Measurements from ENCODE around the gene PTGFR. TPM values are rescaled to one million over a fixed set of nuclear protein-coding genes. Genes with fewer than 3 reads are reported as not detected.

The PTGFR gene
- total RNA-seq, 4 donors from 2014 or later: 10.8 to 61.4 (median 29.8) TPM

DNA sequence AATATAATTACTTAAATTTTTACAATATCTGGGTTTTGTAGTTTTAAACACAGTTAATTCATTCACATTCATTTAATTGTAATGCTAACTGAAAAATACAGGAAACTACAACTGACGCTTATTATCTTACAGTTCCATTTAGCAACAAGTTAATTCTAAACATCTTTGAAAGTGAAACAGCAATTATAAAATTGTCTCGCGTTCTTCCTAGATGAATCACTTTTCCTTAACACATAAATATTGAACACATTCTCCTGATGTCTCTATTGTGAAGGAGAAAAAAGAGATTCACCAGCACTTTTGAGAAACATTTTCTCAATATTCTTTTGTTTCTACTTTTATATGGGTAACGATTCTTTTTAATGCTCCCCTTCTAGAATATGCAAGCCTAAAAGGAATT lies 6.4 kb downstream of the PTGFR start:
- peak overlapping the region in 2 of 4 donors; percentile 44 to 48 for H3K27ac ChIP-seq
- no peak for DNase-seq (ENCODE audit: low spot score in 2 of 2)

DNA sequence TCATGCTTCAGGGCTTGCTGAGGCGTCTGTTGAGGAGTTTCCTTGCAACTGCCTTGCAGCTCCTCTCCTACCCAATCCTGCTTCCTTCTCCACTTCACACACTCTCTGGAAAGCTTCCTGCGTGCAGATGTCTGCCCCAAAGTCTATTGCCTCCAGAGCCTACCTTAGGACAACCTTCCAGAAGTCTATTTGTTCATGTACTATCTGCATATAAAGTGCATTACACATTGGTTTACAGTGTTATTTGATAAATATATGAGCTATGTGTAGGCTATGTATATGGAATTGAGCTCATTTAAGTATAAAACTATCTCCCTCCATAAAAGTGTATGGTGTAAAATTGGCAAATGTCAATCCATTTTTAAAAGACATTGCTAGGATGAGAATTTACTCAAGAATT lies 9.8 kb downstream of the PTGFR start:
- whole genome bisulfite sequencing, 2 donors: 69 to 76% methylated on average over 2 of the region's 2 CpGs
- no peak overlapping the region for H3K27ac ChIP-seq
- H3K36me3 ChIP-seq: no peaks in the 10 kb centered on the region
- DNase-seq (ENCODE audit: low spot score in 2 of 2): no peak
- H3K9me3 ChIP-seq: no peaks in the 10 kb centered on the region
- no peaks in the 10 kb centered on the region for H3K27me3 ChIP-seq
- TF ChIP-seq EP300 (IDR thresholded peaks at IDR 0.05): no peak
- TF ChIP-seq, protein P1, sequence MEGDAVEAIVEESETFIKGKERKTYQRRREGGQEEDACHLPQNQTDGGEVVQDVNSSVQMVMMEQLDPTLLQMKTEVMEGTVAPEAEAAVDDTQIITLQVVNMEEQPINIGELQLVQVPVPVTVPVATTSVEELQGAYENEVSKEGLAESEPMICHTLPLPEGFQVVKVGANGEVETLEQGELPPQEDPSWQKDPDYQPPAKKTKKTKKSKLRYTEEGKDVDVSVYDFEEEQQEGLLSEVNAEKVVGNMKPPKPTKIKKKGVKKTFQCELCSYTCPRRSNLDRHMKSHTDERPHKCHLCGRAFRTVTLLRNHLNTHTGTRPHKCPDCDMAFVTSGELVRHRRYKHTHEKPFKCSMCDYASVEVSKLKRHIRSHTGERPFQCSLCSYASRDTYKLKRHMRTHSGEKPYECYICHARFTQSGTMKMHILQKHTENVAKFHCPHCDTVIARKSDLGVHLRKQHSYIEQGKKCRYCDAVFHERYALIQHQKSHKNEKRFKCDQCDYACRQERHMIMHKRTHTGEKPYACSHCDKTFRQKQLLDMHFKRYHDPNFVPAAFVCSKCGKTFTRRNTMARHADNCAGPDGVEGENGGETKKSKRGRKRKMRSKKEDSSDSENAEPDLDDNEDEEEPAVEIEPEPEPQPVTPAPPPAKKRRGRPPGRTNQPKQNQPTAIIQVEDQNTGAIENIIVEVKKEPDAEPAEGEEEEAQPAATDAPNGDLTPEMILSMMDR (IDR thresholded peaks at IDR 0.05): no peak
- TF ChIP-seq POLR2A (IDR thresholded peaks at IDR 0.05): no peak
- H3K4me3 ChIP-seq: no peak overlapping the region
- H3K4me1 ChIP-seq: peaks cover 0 to 13% (median 0%) of the 10 kb centered on the region in 4 donors

More for the DNA sequence above, 6.4 kb downstream of the PTGFR start:
- TF ChIP-seq, protein P1 (IDR thresholded peaks at IDR 0.05): no peak
- TF ChIP-seq EP300 (IDR thresholded peaks at IDR 0.05) (no peak), POLR2A (IDR thresholded peaks at IDR 0.05) (no peak)
- 62 to 74% methylated on average over 4 of the region's 4 CpGs for WGBS, 2 donors
- no peaks in the 10 kb centered on the region for H3K27me3 ChIP-seq
- H3K36me3 ChIP-seq: no peaks in the 10 kb centered on the region
- peak overlapping the region in 3 of 4 donors; percentile 3 to 65 (median 12) for H3K4me3 ChIP-seq
- H3K4me1 ChIP-seq: peaks cover 0 to 7% (median 0%) of the 10 kb centered on the region in 4 donors
- H3K9me3 ChIP-seq: no peaks in the 10 kb centered on the region

DNA sequence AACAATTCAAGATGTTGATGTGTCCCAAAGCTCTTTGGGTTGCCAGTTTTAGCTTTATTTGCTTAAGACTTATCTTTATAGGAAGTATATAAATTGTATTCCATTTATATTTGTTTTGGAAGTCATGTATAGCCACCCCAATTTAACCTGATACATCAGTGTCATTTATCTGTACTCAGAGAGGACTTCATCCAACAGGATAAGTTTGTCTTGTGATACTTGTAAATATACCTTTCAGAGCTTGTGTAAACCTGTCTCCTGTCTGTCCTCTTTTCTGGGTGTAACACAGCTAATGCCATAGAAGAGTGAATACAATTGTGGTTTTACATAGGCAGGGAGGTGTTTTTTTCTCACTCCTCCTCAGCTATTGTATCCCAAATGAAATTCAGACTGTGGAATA lies 10.4 kb downstream of the PTGFR start:
- DNase-seq (ENCODE audit: low spot score in 2 of 2): no peak
- Histone ChIP-seq H3K27me3 (no peaks in the 10 kb centered on the region), H3K4me3 (no peak overlapping the region), H3K27ac (no peak overlapping the region), H3K9me3 (no peaks in the 10 kb centered on the region), H3K36me3 (no peaks in the 10 kb centered on the region), H3K4me1 (peaks cover 0 to 13% (median 0%) of the 10 kb centered on the region in 4 donors)
- TF ChIP-seq POLR2A (IDR thresholded peaks at IDR 0.05) (no peak), EP300 (IDR thresholded peaks at IDR 0.05) (no peak)
- TF ChIP-seq, protein P1 (IDR thresholded peaks at IDR 0.05): no peak

DNA sequence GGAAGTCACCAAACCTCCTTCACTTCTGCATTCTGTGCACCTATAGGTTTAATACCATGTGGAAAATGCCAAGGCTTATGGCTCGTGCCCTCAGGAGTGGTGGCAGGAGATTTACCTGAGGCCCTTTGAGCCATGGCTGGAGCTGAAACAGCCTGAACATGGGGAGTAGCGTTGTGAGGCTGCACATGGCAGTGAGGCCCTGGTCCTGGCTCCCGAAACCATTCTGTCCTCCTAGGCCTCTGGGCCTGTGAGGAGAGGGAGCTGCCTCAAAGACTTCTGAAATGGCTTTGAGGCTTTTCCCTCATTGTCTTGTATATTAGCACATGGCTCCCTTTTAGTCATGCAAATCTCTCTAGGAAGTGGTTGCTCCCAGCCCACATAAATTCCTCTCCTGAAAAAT lies 20.6 kb downstream of the PTGFR start:
- Histone ChIP-seq H3K36me3 (peaks cover 0 to 10% (median 0%) of the 10 kb centered on the region in 3 donors), H3K4me3 (no peak overlapping the region), H3K27ac (no peak overlapping the region), H3K9me3 (peaks cover 0 to 14% (median 2%) of the 10 kb centered on the region in 4 donors), H3K4me1 (peaks cover 0 to 4% (median 0%) of the 10 kb centered on the region in 4 donors), H3K27me3 (no peaks in the 10 kb centered on the region)
- TF ChIP-seq EP300 (IDR thresholded peaks at IDR 0.05) (no peak), POLR2A (IDR thresholded peaks at IDR 0.05) (no peak)
- TF ChIP-seq, protein P1 (IDR thresholded peaks at IDR 0.05): no peak
- 90 to 96% methylated on average over 3 of the region's 3 CpGs for WGBS, 2 donors
- no peak for DNase-seq (ENCODE audit: low spot score in 2 of 2)

DNA sequence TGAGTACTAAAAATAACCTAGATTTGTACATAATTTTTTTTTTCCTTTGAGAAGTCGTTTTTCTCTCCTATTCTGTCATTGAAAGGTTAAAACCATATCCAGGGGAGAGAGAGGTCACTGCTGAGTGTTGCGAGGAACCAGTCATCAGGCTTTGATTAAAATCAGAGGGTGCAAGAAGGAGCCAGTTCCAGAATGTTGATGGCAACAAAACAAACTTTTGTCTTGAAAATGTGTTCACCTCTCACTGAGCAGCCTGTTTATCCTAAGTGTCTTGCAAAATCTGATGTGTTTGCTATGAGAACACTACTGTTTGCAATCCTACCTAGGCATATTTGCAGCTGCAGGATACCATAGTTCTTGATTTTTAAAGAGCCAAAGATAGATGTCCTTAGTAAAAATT lies 25.9 kb downstream of the PTGFR start:
- Histone ChIP-seq H3K27me3 (no peaks in the 10 kb centered on the region), H3K27ac (no peak overlapping the region), H3K36me3 (peaks cover 0 to 1% (median 0%) of the 10 kb centered on the region in 3 donors), H3K4me1 (peaks cover 0 to 3% (median 0%) of the 10 kb centered on the region in 4 donors), H3K9me3 (peaks cover 0 to 2% (median 0%) of the 10 kb centered on the region in 4 donors), H3K4me3 (no peak overlapping the region)
- 51 to 55% methylated on average over 2 of the region's 2 CpGs for WGBS, 2 donors
- no peak for DNase-seq (ENCODE audit: low spot score in 2 of 2)
- TF ChIP-seq EP300 (IDR thresholded peaks at IDR 0.05): no peak
- no peak for TF ChIP-seq POLR2A (IDR thresholded peaks at IDR 0.05)
- TF ChIP-seq, protein P1 (IDR thresholded peaks at IDR 0.05): no peak

Data from tibial nerve (tissue), 4 donors.